ENCODE results near the gene SPP1. TPM values are rescaled to one million over a fixed set of nuclear protein-coding genes. Genes with fewer than 3 reads are reported as not detected.

The SPP1 gene
- total and polyA plus RNA-seq, 10 of the 15 experiments (the other 5 are each of a cell fraction or from before 2014, with no cell fraction given) = 0.05 to 1.1 (median 0.39) TPM; not detected in 6

GRCh38 chr4:87966095-87966496 is 9.4 kb upstream of the SPP1 start:
- POLR2A ChIA-PET = no interaction called here
- Histone ChIP-seq H3K27ac (ENCODE audit: control insufficient read depth, insufficient read depth) (no peak overlapping the region), H3K9me3 (replicated peaks; ENCODE audit: control insufficient read depth, insufficient read depth, low read length) (no peaks in the 10 kb centered on the region), H3K27me3 (replicated peaks in 1 of 2; ENCODE audit: control insufficient read depth in 2 of 2, insufficient read depth in 2 of 2, low read length in 1 of 2) (no peaks in the 10 kb centered on the region), H4K20me1 (ENCODE audit: control insufficient read depth, insufficient read depth) (no peaks in the 10 kb centered on the region), H3K79me2 (ENCODE audit: control insufficient read depth, insufficient read depth, low read length) (no peaks in the 10 kb centered on the region), H3K36me3 (ENCODE audit: control insufficient read depth in 2 of 2, insufficient read depth in 2 of 2, low read length in 1 of 2) (no peaks in the 10 kb centered on the region), H2AFZ (ENCODE audit: control insufficient read depth, low read depth, low read length) (no peak overlapping the region), H3K4me2 (ENCODE audit: control insufficient read depth, insufficient read depth) (no peak overlapping the region), H3K4me1 (ENCODE audit: control insufficient read depth, insufficient read depth, low read length) (no peaks in the 10 kb centered on the region), H3K9ac (ENCODE audit: control insufficient read depth, insufficient read depth, low read length) (no peak overlapping the region), H3K4me3 (no peak overlapping the region)
- SMC1A ChIA-PET (ENCODE audit: uncharacterized antibody, unreplicated experiment) = no interaction called here
- no peak for ATAC-seq
- RAD21 ChIA-PET (ENCODE audit: unreplicated experiment) = no interaction called here
- DNase-seq (ENCODE audit: low read depth, low spot score) = no peak
- FAIRE-seq = no peak
- TF ChIP-seq CBFB (IDR thresholded peaks at IDR 0.05; ENCODE audit: low read depth) (no peak), MYB (IDR thresholded peaks at IDR 0.05; ENCODE audit: borderline replicate concordance, low read depth, low read length) (no peak), FOS (IDR thresholded peaks at IDR 0.05; ENCODE audit: borderline replicate concordance, extremely low read depth, insufficient read length) (no peak), IKZF1 (conservative IDR thresholded peaks at IDR 0.05) (no peak), ZNF592 (IDR thresholded peaks at IDR 0.05) (no peak), PAX5 (IDR thresholded peaks at IDR 0.05; ENCODE audit: borderline replicate concordance, low read depth, low read length) (no peak), NRF1 (conservative IDR thresholded peaks at IDR 0.05; ENCODE audit: low read depth, low read length) (no peak), TCF12 (IDR thresholded peaks at IDR 0.05; ENCODE audit: low read depth, low read length) (no peak)
- BruUV-seq (replicated peaks) = no TSS peak
- in situ Hi-C loops (cut with MboI) (no loop called here), intact Hi-C loops (cut with micrococcal nuclease; ENCODE audit: unreplicated experiment) (no loop called here)
- CTCF ChIA-PET = interaction anchor here (1.2 kb wide), 1 partner anchor 52 kb away, joined by 3 read pairs; no protein-coding TSS in a partner anchor
- 59% methylated on average over 9 of the region's 9 CpGs for WGBS (ENCODE audit: insufficient coverage, insufficient replicate concordance, low lambda C conversion rate, missing lambda C conversion rate)

Data from GM12878 (cell line).